ENCODE results near the gene NPC1.
"Not testable (repeated sequence)": the region's sequence is repeated elsewhere in the genome, so short reads cannot be mapped to it uniquely, and the experiment has no call there.

Gene NPC1

DNA sequence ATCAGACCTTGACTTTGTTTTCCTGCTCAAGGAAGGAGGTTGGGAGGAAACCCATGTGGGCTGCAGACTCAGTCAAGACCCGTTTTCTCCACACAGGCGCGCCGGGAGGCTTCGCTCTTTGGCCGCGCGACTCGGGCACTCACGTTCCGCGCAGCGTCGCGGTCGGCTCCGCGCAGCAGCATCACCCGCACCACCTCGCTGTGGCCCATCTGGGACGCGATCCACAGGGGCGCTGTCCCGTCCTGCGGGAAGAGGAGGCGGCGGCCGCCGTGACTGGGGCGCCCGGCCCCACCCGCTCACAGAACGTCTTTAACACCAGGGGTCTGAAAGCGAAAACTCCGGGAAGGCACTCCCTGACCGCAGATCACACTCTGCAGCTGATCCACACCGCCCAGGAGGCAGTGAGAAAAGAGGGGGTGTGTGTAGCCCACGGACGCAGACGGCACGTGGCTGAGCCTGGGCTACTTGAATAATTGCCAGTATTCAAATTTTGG is 33.1 kb upstream of the NPC1 start:
- DNase-seq (ENCODE audit: low read depth), result peak; percentile 55

DNA sequence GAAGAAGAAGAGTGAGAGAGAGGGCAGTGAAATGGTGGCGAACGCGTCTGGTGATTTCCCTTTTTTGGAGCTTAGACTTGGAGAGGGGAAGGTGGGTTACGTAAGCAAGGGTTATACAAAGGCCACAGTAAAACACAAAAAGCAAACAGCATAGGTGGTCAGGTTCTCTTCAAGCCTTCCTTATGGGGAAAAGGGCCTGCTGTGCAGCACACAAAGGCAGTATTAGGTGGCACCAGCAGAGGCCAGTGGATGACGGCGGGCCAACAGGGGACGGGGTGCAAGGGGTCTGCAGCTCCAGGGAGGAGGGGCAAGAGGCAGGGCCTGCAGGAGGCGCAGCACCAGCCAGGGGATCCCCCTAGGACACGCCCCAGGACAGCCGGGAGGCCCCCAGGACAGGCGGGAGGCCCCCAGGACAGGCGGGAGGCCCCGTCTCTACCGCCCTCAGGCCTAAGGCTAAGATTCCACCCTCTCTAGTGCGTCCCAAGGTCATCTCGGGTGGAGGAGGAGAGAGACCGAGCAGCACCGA is 32.6 kb upstream of the NPC1 start:
- peak; percentile 24 for DNase-seq (ENCODE audit: low read depth)
- TF ChIP-seq, protein P1, sequence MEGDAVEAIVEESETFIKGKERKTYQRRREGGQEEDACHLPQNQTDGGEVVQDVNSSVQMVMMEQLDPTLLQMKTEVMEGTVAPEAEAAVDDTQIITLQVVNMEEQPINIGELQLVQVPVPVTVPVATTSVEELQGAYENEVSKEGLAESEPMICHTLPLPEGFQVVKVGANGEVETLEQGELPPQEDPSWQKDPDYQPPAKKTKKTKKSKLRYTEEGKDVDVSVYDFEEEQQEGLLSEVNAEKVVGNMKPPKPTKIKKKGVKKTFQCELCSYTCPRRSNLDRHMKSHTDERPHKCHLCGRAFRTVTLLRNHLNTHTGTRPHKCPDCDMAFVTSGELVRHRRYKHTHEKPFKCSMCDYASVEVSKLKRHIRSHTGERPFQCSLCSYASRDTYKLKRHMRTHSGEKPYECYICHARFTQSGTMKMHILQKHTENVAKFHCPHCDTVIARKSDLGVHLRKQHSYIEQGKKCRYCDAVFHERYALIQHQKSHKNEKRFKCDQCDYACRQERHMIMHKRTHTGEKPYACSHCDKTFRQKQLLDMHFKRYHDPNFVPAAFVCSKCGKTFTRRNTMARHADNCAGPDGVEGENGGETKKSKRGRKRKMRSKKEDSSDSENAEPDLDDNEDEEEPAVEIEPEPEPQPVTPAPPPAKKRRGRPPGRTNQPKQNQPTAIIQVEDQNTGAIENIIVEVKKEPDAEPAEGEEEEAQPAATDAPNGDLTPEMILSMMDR (conservative IDR thresholded peaks at IDR 0.05; ENCODE audit: control insufficient read depth, insufficient read depth, low read depth, low read length), result no peak
- H3K4me3 ChIP-seq (ENCODE audit: control insufficient read depth, low read depth, low read length), result peak overlapping the region; percentile 44

More for the DNA sequence above, 33.1 kb upstream of the NPC1 start:
- TF ChIP-seq, protein P1 (conservative IDR thresholded peaks at IDR 0.05; ENCODE audit: control insufficient read depth, insufficient read depth, low read depth, low read length), result no peak
- H3K4me3 ChIP-seq (ENCODE audit: control insufficient read depth, low read depth, low read length), result peak overlapping the region; percentile 44

DNA sequence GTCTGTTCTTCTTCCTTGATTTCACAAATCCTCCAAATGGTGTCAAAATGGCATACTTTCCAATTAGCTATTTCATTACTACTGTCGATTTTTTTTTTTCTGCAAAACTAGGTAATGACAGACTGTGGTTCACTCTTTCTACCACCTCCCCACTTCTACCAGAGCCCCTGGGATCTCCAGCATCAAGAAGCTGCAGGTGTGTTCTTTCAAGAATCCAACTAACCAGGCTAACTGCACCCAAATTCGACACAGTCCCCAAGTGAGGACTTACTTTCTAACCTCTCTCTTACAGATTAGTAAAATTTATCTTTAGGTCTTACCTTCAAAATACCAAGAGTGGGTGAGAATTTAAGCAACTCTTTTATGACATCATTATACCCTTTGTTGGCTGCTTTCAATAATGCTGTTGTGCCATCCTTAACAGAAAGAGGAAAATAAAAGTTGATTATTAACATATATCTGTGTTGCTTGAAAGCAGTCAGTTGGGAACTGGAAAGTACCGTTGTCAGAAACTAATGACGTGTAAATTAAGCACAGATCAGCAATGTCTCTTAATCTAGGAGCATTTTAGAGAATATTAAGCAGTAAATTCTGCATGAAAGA is 31.2 kb upstream of the NPC1 start:
- TF ChIP-seq, protein P1 (conservative IDR thresholded peaks at IDR 0.05; ENCODE audit: control insufficient read depth, insufficient read depth, low read depth, low read length), result no peak

DNA sequence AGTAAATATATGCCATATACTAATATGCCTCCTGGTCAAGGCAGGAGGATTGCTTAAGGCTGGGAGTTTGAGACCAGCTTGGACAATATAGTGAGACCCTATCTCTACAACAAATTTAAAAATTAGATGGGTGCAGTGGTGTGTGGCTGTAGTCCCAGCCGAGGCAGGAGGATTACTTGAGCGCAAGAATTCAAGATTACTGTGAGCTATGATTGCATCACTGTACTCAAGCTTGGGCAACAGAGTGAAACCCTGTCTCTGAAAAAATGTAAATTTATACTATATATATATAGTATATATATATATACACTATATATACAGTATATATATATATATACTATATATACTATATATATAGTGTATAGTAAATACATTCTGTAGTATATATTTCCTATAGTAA is 30.0 kb upstream of the NPC1 start:
- no peak for DNase-seq (ENCODE audit: low read depth)
- H3K4me3 ChIP-seq (ENCODE audit: control insufficient read depth, low read depth, low read length), result no peak overlapping the region
- TF ChIP-seq, protein P1 (conservative IDR thresholded peaks at IDR 0.05; ENCODE audit: control insufficient read depth, insufficient read depth, low read depth, low read length), result no peak

More for the DNA sequence above, 31.2 kb upstream of the NPC1 start:
- DNase-seq (ENCODE audit: low read depth), result no peak
- no peak overlapping the region for H3K4me3 ChIP-seq (ENCODE audit: control insufficient read depth, low read depth, low read length)

DNA sequence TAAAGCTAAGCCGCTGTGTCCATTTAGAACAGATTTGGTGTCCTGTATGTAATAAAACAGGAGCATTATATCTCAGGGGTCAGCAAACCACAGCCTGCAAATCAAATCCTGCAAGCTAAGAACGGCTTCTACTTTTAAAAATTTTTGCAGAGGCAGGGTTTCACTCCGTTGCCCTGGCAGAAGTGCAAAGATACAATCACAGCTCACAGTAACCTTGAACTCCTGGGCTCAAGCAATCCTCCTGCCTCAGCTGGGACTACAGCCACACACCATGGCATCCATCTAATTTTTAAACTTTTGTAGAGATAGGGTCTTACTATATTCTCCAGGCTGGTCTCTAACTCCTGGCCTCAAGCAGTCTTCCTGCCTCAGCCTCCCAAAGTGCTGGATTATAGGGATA is 28.6 kb upstream of the NPC1 start:
- TF ChIP-seq, protein P1 (conservative IDR thresholded peaks at IDR 0.05; ENCODE audit: control insufficient read depth, insufficient read depth, low read depth, low read length), result no peak
- H3K4me3 ChIP-seq (ENCODE audit: control insufficient read depth, low read depth, low read length), result no peak overlapping the region
- no peak for DNase-seq (ENCODE audit: low read depth)

DNA sequence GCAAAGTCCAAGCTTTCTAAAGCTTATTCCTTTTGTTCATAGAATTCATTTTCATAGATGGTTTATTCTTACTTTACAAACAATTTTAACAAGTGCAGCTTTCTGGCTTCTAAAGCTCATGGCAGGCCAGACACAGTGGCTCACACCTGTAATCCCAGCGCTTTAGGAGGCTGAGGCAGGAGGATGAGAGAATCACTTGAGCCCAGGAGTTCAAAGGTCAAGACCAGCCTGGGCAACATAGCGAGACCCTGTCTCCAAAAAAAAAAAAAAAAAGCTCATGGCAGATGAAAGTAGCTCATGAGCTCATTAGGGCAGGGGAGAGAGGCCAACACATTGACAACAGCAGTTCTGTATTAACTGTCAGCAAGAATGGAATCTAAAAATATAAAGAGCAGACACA is 28.1 kb upstream of the NPC1 start:
- no peak overlapping the region for H3K4me3 ChIP-seq (ENCODE audit: control insufficient read depth, low read depth, low read length)
- DNase-seq (ENCODE audit: low read depth), result no peak
- TF ChIP-seq, protein P1 (conservative IDR thresholded peaks at IDR 0.05; ENCODE audit: control insufficient read depth, insufficient read depth, low read depth, low read length), result no peak

DNA sequence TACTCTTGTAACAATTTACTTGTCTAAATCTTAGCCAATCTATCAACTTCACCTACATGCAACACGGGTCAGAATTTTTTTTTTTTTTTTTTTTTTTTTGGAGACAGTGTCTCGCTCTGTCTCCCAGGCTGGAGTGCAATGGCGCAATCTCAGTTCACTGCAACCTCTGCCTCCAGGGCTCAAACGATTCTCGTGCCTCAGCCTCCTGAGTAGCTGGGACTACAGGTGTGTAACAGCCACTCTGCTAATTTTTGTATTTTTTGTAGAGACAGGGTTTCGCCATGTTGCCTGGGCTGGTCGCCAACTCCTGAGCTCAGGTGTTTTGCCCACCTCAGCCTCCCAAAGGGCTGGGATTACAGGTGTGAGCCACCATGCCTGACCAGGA is 26.8 kb upstream of the NPC1 start:
- not testable (repeated sequence) for DNase-seq (ENCODE audit: low read depth); H3K4me3 ChIP-seq (ENCODE audit: control insufficient read depth, low read depth, low read length)

All from fibroblast of mammary gland (primary cell).